Testis (tissue), 3 donors: ENCODE results near the gene KLHL10. TPM values are rescaled to one million over a fixed set of nuclear protein-coding genes. Genes with fewer than 3 reads are reported as not detected.

ENCODE experiments used
- DNase-seq: peaks from one replicate; pipeline ENCODE4 v3.0.0-alpha.2; 2019
- H3K27ac ChIP-seq, 2 donors: fragments of 200-600 bp; sonication (generic); one replicate each; pipeline ENCODE4 v1.5.1; 2019
- H3K27me3 ChIP-seq: fragments of 200-600 bp; sonication (generic); one replicate; pipeline ENCODE4 v1.5.1; 2019
- H3K36me3 ChIP-seq: fragments of 200-600 bp; sonication (generic); one replicate; pipeline ENCODE4 v1.5.1; 2017; ENCODE audit warnings: low read depth; ENCODE audit errors: missing control alignments
- H3K4me1 ChIP-seq: fragments of 200-600 bp; sonication (generic); one replicate; pipeline ENCODE4 v1.5.1; 2019
- H3K4me3 ChIP-seq, 2 donors: fragments of 200-600 bp; sonication (generic); one replicate each; pipeline ENCODE4 v1.5.1; 2017 to 2019
- H3K9me3 ChIP-seq: fragments of 200-600 bp; sonication (generic); one replicate; pipeline ENCODE4 v1.5.1; 2017
- POLR2A ChIP-seq: fragments of 450-650 bp; IDR thresholded peaks from one replicate; pipeline ENCODE4 v1.6.1; 2017; ENCODE audit warnings: antibody characterized with exemption, mild to moderate bottlenecking, moderate library complexity
- WGBS, 2 donors: methylation state at CpG; one replicate each; pipeline ENCODE4 v1.1.5; 2018; 5-methylcytosine and 5-hydroxymethylcytosine counted together
- intact Hi-C: fragments of 100-400 bp; cut with DNase I; formaldehyde crosslinking; loops from one replicate; pipeline ENCODE4 v1.15.1; 2023; ENCODE audit warnings: low total_unique reads
- polyA plus RNA-seq: library from polyadenylated mRNA; stranded (reverse); fragments of 350-450 nt; fragmentation: Illumina TruSeq; extraction: RNeasy Lipid Tissue Mini Kit (QIAGEN cat#74804); gene quantifications from one replicate; pipeline ENCODE4 v1.2.3, GENCODE V29; 2014; ENCODE audit warnings: low read depth, low replicate concordance; ENCODE audit not compliant: insufficient read depth
- total RNA-seq, 2 donors: library from RNA; depleted of rRNA; stranded (reverse); fragments of >200 nt; gene quantifications; one replicate each; pipeline ENCODE4 v1.2.3, GENCODE V29; 2016
- TF ChIP-seq, protein P1 (sequence below), 3 experiments: fragments of 450-650 bp in 2 of 3; fragments of 200-600 bp in 1 of 3; sonication (generic) in 1 of 3; IDR thresholded peaks; one replicate each; pipeline ENCODE4 v1.5.1; 2016 to 2019; ENCODE audit warnings: antibody characterized with exemption in 3 of 3, mild to moderate bottlenecking in 2 of 3, moderate library complexity in 1 of 3

KLHL10 gene
- total and polyA plus RNA-seq, 3 donors from 2014 or later: 31.8 to 130 (median 76.3) TPM

- H3K4me3 ChIP-seq: no peak overlapping the region
- H3K36me3 ChIP-seq: no peaks in the 10 kb centered on the region
- DNase-seq: peak; percentile 89
- WGBS, 2 donors: 28 to 44% methylated on average over 5 to 14 of the region's 14 CpGs
- no peak overlapping the region for H3K27ac ChIP-seq
- H3K27me3 ChIP-seq: no peaks in the 10 kb centered on the region
- no peak for TF ChIP-seq POLR2A
- TF ChIP-seq, protein P1, sequence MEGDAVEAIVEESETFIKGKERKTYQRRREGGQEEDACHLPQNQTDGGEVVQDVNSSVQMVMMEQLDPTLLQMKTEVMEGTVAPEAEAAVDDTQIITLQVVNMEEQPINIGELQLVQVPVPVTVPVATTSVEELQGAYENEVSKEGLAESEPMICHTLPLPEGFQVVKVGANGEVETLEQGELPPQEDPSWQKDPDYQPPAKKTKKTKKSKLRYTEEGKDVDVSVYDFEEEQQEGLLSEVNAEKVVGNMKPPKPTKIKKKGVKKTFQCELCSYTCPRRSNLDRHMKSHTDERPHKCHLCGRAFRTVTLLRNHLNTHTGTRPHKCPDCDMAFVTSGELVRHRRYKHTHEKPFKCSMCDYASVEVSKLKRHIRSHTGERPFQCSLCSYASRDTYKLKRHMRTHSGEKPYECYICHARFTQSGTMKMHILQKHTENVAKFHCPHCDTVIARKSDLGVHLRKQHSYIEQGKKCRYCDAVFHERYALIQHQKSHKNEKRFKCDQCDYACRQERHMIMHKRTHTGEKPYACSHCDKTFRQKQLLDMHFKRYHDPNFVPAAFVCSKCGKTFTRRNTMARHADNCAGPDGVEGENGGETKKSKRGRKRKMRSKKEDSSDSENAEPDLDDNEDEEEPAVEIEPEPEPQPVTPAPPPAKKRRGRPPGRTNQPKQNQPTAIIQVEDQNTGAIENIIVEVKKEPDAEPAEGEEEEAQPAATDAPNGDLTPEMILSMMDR (IDR thresholded peaks at IDR 0.05): peak; percentile 95 to 98 (median 97)
- intact Hi-C loops: no loop called here
- H3K4me1 ChIP-seq: peaks cover 6% of the 10 kb centered on the region
- H3K9me3 ChIP-seq: no peaks in the 10 kb centered on the region
Measured at GRCh38 chr17:41801374-41802271, 36.0 kb upstream of the KLHL10 start.

- Histone ChIP-seq H3K27me3 (no peaks in the 10 kb centered on the region), H3K27ac (no peak overlapping the region), H3K36me3 (no peaks in the 10 kb centered on the region), H3K9me3 (no peaks in the 10 kb centered on the region), H3K4me3 (no peak overlapping the region), H3K4me1 (peaks cover 6% of the 10 kb centered on the region)
- intact Hi-C loops: no loop called here
- DNase-seq: no peak
- TF ChIP-seq POLR2A: no peak
- TF ChIP-seq, protein P1 (IDR thresholded peaks at IDR 0.05): no peak
- WGBS, 2 donors: 78 to 79% methylated on average over 15 to 24 of the region's 24 CpGs
Measured at GRCh38 chr17:41803049-41804020, 34.3 kb upstream of the KLHL10 start.

DNA sequence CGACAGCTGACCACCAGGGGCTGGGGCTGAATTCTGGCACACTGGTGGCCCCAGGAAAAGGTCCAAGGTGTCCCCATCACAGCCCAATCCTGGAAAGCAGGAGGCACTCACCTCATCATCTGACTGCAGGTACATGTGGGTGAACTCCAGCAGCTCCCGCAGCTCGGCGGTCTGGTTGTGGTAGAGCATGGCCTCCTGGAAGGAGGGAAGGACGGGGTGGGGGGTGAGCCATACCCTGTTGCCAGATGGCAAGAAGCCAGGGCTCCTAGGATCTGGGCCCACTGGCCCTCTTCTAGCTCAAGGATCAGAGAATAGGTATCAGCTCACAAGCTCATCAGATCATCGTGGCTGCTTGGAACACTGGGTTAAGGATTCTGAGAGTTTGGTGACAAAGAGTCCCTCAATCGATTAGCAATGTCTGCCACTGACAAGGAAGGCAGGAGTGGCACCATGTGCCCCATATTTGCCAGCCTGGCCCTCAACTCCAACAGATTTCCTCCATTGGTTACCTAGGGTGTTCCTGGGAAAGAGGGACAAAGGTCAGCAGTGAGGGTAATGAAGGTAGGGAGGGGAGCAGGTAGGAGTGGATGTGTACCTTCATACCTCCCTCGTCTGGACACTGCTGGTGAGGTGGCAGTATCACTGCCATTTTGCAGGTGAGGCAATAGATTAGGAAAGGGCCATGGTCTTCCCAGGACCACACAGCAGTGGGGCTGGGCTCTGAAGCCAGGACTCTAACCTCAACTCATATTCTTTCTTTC, 30.8 kb upstream of the KLHL10 start:
- Histone ChIP-seq H3K27me3 (no peaks in the 10 kb centered on the region), H3K4me1 (peaks cover 9% of the 10 kb centered on the region), H3K36me3 (no peaks in the 10 kb centered on the region), H3K4me3 (no peak overlapping the region), H3K9me3 (no peaks in the 10 kb centered on the region), H3K27ac (no peak overlapping the region)
- intact Hi-C loops: no loop called here
- WGBS, 2 donors: 90 to 92% methylated on average over 2 to 8 of the region's 8 CpGs
- DNase-seq: no peak
- TF ChIP-seq POLR2A: no peak

DNA sequence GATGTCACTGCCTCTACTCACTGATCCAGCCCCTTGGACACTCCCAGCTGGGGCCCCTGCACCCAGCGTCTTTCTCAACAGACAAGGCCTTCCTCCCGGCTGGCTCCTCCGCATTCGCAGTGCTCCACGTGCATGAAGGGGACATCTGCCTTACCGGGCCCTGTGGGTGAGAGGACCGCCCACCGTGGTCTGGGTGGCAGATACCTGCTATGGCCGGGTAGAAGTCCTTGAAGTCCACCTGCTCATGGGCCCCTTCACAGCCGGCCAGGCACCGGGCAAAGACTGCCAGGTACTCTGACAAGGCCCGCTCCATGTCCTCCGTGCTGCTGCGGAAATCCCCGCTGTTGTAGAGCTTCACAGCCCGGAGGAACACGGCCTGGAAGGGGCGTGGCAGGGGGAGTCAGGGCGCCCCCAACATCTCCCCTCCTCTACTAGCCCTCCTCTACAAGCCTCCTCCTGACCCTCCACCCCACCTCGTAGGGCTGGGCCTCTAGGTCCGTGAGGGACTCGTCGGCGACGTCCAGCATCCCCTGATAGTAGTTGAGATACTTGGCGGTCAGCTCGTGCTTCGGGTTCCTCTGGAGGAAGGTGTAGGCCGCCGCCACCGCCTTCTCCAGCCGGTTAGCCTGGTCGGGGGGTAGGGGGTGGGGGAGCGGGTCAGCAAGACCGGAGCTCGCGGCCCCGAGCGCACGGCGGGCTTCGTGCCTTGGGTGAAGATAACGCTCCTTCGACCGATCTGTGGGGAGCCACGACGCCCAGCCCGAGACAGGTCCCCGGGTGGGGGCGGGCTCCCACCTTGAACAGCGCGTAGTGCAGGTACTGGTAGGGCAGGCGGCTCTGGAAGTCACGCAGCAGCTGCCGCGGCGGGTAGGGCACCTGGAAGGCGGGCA, 26.7 kb upstream of the KLHL10 start:
- no peaks in the 10 kb centered on the region for H3K9me3 ChIP-seq
- 24 to 30% methylated on average over 26 to 41 of the region's 58 CpGs for WGBS, 2 donors
- DNase-seq: no peak
- peak overlapping the region; percentile 24 to 64 for H3K27ac ChIP-seq
- H3K27me3 ChIP-seq: no peaks in the 10 kb centered on the region
- peak overlapping the region; percentile 74 to 77 for H3K4me3 ChIP-seq
- no peaks in the 10 kb centered on the region for H3K36me3 ChIP-seq
- intact Hi-C loops: no loop called here
- no peak for TF ChIP-seq POLR2A
- TF ChIP-seq, protein P1 (IDR thresholded peaks at IDR 0.05): no peak
- H3K4me1 ChIP-seq: peaks cover 17% of the 10 kb centered on the region
